ENCODE measurements around the gene TLCD2. TPM values are rescaled to one million over a fixed set of nuclear protein-coding genes. Genes with fewer than 3 reads are reported as not detected.
"Not testable (repeated sequence)": the region's sequence is repeated elsewhere in the genome, so short reads cannot be mapped to it uniquely, and the experiment has no call there.

TLCD2 gene
- total RNA-seq, 1 experiment from 2014 or later: 6.7 TPM

DNA sequence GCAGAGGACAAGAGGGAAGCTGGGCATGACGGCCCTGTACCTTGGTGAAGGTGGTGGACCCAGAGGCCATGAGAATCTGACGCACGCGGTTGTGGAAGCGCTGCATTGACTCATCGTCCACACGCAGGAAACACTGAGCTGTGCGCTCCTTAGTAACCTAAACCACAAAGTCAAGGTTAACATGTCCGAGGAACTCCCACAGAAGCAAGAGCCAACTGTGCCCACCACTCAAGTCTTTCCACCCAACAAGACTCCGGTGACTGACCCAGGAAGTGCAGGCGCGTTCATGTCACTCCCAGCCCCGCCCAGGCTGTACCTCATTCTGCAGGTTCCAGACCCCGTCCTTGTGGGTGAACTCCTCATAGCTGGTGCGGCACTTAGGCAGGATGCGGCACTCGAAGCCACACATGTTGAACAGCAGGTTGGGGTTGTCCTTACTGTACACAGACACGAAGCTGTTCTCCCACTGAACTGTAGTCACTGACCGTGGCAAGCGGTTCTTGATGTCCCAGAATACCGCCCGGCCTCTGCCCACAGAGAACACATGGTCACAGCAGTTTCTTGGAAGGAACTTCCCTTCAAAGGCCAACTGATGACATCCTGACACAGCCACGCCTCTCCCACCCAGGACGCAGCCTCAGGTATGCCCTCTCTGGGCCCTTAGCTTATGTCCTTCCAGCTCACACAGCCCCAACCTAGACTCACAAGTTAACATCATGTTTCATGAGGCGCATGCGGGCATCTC, 37.0 kb downstream of the TLCD2 start:
- POLR2A ChIA-PET (ENCODE audit: unreplicated experiment): no interaction called here
- H3K27me3 ChIP-seq (ENCODE audit: insufficient read depth, low read depth): no peaks in the 10 kb centered on the region
- TF ChIP-seq, protein P1, sequence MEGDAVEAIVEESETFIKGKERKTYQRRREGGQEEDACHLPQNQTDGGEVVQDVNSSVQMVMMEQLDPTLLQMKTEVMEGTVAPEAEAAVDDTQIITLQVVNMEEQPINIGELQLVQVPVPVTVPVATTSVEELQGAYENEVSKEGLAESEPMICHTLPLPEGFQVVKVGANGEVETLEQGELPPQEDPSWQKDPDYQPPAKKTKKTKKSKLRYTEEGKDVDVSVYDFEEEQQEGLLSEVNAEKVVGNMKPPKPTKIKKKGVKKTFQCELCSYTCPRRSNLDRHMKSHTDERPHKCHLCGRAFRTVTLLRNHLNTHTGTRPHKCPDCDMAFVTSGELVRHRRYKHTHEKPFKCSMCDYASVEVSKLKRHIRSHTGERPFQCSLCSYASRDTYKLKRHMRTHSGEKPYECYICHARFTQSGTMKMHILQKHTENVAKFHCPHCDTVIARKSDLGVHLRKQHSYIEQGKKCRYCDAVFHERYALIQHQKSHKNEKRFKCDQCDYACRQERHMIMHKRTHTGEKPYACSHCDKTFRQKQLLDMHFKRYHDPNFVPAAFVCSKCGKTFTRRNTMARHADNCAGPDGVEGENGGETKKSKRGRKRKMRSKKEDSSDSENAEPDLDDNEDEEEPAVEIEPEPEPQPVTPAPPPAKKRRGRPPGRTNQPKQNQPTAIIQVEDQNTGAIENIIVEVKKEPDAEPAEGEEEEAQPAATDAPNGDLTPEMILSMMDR (conservative IDR thresholded peaks at IDR 0.05): no peak
- TF ChIP-seq EZH2 (IDR thresholded peaks at IDR 0.05; ENCODE audit: low read depth): no peak
- no peaks in the 10 kb centered on the region for H3K9me3 ChIP-seq (ENCODE audit: insufficient read depth, low read depth)
- CTCF ChIA-PET: no interaction called here
- peak in 1 of 2 experiments; percentile 17 for DNase-seq
- no peaks in the 10 kb centered on the region for H3K4me1 ChIP-seq (replicated peaks; ENCODE audit: insufficient read depth)
- intact Hi-C loops (cut with micrococcal nuclease; ENCODE audit: unreplicated experiment): no loop called here
- peaks cover 9% of the 10 kb centered on the region; the same call in 1 of the 2 replicates for H3K79me2 ChIP-seq (ENCODE audit: low read depth)
- no peak overlapping the region for H3K27ac ChIP-seq
- H4K20me1 ChIP-seq (ENCODE audit: insufficient read depth): peaks cover 24% of the 10 kb centered on the region
- H2AFZ ChIP-seq: no peak overlapping the region
- peaks cover 52% of the 10 kb centered on the region for H3F3A ChIP-seq (ENCODE audit: insufficient read depth, low read depth)
- H3K4me3 ChIP-seq: no peak overlapping the region
- peaks cover 69% of the 10 kb centered on the region for H3K36me3 ChIP-seq (ENCODE audit: low read depth)
- no peaks in the 10 kb centered on the region for H3K9me2 ChIP-seq (ENCODE audit: insufficient read depth)
- no peak overlapping the region for H3K4me2 ChIP-seq
- no TSS peak for BruUV-seq (replicated peaks)

GRCh38 chr17:1663934-1664333, 46.2 kb downstream of the TLCD2 start:
- Histone ChIP-seq H4K20me1 (ENCODE audit: insufficient read depth) (peaks cover 56% of the 10 kb centered on the region), H3K36me3 (ENCODE audit: low read depth) (peaks cover 73% of the 10 kb centered on the region), H3F3A (ENCODE audit: insufficient read depth, low read depth) (peaks cover 49% of the 10 kb centered on the region; the same call in 1 of the 2 replicates), H3K79me2 (ENCODE audit: low read depth) (peaks cover 17% of the 10 kb centered on the region; the same call in 1 of the 2 replicates)
- H3K9me3 ChIP-seq (ENCODE audit: insufficient read depth, low read depth); H2AFZ ChIP-seq; H3K9me2 ChIP-seq (ENCODE audit: insufficient read depth); H3K27ac ChIP-seq; H3K4me2 ChIP-seq; H3K4me1 ChIP-seq (replicated peaks; ENCODE audit: insufficient read depth); H3K27me3 ChIP-seq (ENCODE audit: insufficient read depth, low read depth); CTCF ChIA-PET; intact Hi-C loops (cut with micrococcal nuclease; ENCODE audit: unreplicated experiment); BruUV-seq (replicated peaks); H3K4me3 ChIP-seq; POLR2A ChIA-PET (ENCODE audit: unreplicated experiment); DNase-seq: not testable (repeated sequence)

DNA sequence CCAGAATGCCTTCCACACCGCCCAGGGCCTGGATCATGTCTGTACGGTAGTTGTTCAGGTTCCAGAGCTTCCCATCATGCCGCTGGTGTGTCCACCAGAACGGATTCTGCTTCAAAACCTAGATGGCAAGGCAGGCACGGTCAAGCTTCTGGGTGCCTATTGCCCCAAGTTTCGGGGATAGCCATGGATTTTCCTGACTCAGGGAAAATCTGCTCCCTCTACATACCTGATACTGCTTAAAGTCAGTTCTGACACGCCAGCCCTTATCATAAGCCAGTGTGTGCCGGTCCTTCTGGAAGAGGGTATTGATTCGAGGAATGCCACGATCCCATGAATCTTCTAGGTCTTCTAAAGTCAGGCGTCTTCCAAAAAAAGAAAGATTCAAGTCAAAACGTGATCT, 49.1 kb downstream of the TLCD2 start:
- Histone ChIP-seq H3K27ac (no peak overlapping the region), H4K20me1 (ENCODE audit: insufficient read depth) (peaks cover 43% of the 10 kb centered on the region), H3K4me2 (no peak overlapping the region), H3K9me2 (ENCODE audit: insufficient read depth) (no peaks in the 10 kb centered on the region), H2AFZ (no peak overlapping the region), H3K4me3 (no peak overlapping the region), H3F3A (ENCODE audit: insufficient read depth, low read depth) (peaks cover 40% of the 10 kb centered on the region; the same call in 1 of the 2 replicates), H3K36me3 (ENCODE audit: low read depth) (peaks cover 69% of the 10 kb centered on the region), H3K4me1 (replicated peaks; ENCODE audit: insufficient read depth) (no peaks in the 10 kb centered on the region), H3K9me3 (ENCODE audit: insufficient read depth, low read depth) (no peaks in the 10 kb centered on the region), H3K27me3 (ENCODE audit: insufficient read depth, low read depth) (no peaks in the 10 kb centered on the region), H3K79me2 (ENCODE audit: low read depth) (peaks cover 12% of the 10 kb centered on the region; the same call in 1 of the 2 replicates)
- POLR2A ChIA-PET (ENCODE audit: unreplicated experiment): no interaction called here
- DNase-seq: no peak
- TF ChIP-seq, protein P1 (conservative IDR thresholded peaks at IDR 0.05): no peak
- TF ChIP-seq EZH2 (IDR thresholded peaks at IDR 0.05; ENCODE audit: low read depth): no peak
- intact Hi-C loops (cut with micrococcal nuclease; ENCODE audit: unreplicated experiment): no loop called here
- CTCF ChIA-PET: no interaction called here
- BruUV-seq (replicated peaks): TSS peak; percentile 28

Data from PC-9 (cell line).